SW 1271 (cell line): ENCODE measurements around the gene MIPOL1.
"Not testable (repeated sequence)": the region's sequence is repeated elsewhere in the genome, so short reads cannot be mapped to it uniquely, and the experiment has no call there.

Experiments used
- DNase-seq, 2 experiments: peaks; one replicate each; lab custom pipeline; 2025; lab: John Stamatoyannopoulos, UW

Gene MIPOL1

GRCh38 chr14:37187840-37188577 is 9.7 kb upstream of the MIPOL1 start:
- not testable (repeated sequence) for DNase-seq

GRCh38 chr14:37189733-37190132 is 8.0 kb upstream of the MIPOL1 start:
- not testable (repeated sequence) for DNase-seq

DNA sequence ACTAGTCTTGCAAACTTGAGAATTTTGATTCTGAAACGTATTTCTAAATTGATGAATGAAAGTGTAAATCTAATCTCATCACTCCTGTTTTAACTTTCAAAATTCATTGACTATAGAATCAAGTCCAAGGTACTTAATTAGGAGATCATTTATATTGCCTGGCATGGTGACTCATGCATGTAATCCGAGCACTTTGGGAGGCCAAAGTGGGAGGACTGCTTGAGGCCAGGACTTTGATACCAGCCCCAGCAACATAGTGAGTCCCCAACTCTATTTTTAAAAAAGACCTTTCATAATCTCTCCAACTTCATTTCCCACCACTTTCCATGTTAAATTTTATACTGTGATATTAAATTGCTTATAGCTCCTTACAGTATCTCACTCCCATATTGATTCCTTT is 3.0 kb upstream of the MIPOL1 start:
- DNase-seq = no peak

- DNase-seq = no peak
Measured at GRCh38 chr14:37195327-37195726, 2.4 kb upstream of the MIPOL1 start.

- DNase-seq = no peak
Measured at GRCh38 chr14:37196604-37197420, 925 bp upstream of the MIPOL1 start.

- DNase-seq = no peak
Measured at GRCh38 chr14:37198273-37198598, 499 bp downstream of the MIPOL1 start.

DNA sequence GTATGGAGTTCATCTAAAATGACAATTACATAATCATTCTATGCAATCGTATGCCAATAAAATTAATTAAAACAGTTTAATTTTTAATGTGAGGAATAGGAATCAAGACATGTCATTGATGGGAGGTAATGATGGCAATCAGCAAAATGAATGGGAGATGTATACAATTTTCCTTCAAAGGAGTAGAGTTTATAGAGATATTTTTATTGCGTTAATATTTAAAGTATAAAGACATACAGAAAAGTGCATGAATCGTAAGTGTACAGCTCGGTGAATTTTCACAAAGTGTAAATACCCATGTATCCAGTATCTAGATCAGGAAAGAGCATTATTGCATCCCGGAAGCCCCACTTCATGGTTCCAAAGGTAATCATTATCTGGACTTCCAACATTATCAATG is 1.2 kb downstream of the MIPOL1 start:
- DNase-seq = no peak

DNA sequence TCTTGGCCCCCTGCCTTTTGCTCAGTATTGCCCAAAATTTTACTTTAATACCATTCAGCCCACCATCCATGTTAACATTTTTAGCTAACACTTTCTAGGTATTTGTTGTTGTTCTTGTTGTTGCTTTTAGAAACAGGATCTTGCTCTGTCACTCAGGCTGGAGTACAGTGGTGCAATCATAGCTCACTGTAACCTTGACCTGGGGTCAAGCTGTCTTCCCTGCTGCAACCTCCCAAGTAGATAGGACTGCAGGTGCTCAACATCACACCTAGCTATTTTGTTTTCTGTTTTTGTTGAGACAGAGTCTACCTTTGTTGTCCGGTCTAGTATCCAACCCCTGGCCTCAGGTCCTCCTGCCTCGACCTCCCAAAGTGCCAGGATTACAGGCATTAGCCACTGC is 4.0 kb downstream of the MIPOL1 start:
- DNase-seq = no peak

DNA sequence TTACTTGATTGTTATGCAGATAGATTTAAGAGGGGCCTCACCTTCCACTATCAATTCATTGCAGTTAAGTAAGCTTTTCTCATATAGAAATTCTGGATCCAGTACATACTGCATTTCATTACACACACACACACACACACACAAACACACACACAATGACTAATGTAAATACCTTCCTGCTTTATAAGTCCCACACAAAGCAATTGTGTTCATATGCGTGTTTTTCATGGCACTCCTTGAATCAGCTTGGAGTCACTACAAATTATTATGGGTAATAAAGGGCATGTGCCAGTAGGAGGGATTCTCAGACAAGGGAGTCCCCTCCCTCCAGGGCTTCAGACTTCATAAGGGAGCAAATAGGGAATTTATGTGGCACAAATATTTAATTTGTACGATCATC is 4.5 kb downstream of the MIPOL1 start:
- DNase-seq = no peak

DNA sequence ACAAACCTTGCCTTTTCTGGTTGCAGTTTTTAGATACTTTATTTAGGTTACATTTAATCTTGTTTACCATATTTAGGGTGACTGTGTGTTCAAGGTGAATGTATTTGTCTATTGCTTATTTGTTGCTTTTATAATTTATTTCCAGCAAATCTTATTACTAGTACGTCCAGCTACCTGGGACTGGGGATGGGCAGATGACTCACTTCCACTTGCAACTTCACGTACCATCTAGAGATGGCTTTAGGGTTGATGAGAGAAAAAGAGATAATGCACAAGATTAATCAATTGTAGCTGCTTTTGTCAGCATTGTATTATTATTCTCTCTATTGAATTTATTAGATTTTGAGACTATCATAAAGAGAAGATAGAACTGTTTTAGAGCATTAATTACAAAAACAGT is 5.1 kb downstream of the MIPOL1 start:
- no peak for DNase-seq

DNA sequence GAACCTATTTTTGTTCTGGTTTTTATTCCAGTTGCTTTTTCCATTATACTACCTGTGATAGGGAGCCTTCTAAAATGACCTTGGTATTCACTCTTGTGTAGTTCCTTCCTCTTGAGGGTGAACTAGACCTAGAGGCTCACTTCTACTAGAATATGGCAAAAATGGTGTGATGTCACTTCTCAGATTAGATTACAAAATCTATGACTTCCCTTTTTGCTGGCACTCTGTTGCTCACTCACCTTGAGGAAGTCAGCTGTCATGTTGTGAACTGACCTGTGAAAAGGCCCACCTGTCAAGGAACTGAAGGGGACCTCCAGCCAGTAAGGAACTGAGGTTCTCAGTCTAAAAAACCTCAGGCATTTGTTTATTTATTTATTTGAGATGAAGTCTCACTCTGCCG is 5.7 kb downstream of the MIPOL1 start:
- no peak for DNase-seq

DNA sequence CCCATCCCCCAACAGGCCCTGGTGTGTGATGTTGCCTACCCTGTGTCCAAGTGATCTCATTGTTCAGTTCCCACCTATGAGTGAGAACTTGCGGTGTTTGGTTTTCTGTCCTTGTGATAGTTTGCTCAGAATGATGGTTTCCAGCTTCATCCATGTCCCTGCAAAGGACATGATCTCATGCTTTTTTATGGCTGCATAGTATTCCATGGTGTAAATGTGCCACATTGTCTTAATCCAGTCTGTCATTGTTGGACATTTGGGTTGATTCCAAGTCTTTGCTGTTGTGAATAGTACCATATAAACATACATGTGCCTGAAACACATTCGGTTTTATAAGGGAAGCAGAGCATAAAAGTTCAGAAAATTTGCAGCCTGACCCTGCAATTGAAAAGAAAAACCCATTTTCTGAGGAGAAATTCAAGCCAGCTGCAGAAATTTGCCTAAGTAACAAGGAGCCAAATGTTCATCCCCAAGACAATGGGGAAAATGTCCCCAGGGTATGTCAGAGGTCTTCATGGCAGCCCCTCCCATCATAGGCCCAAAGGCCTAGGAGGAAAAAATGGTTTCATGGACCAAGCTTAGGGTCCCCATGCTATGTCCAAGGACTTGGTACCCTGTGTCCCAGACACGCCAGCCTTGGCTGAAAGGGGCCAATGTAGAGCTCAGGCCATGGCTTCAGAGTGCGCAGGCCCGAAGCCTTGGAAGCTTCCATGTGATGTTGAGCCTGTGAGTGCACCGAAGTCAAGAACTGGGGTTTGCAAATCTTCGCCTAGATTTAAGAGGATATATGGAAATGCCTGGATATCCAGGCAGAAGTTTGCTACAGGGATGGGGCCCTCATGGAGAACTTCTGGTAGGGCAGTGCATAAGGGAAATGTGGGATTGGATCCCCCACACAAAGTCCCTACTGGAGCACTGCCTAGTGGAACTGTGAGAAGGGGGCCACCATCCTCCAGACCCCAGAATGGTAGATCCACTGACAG is 8.2 kb downstream of the MIPOL1 start:
- not testable (repeated sequence) for DNase-seq

GRCh38 chr14:37209617-37210016 is 11.9 kb downstream of the MIPOL1 start:
- not testable (repeated sequence) for DNase-seq

DNA sequence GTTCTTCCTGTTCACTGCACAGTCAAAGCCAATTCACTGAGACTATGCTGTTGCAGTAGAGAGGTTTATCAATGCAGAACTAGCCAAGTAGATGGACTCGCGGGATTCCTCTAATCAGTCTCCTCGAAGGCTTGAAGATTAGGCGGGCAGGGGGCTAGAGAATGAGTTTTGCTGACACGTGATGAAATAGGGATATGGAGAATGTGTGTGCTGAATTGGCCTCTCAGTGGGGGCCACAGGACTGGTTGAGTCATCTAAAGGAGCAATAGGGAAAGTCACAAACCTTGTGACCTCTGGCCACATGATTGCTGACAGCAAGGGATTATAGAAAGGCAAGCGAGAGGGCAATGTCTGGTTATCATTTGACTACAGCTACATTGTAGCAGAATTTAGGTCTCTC is 12.7 kb downstream of the MIPOL1 start:
- DNase-seq = no peak

GRCh38 chr14:37213016-37213415 is 15.3 kb downstream of the MIPOL1 start:
- DNase-seq = no peak

- DNase-seq = no peak
Measured at GRCh38 chr14:37215345-37215744, 17.6 kb downstream of the MIPOL1 start.

- no peak for DNase-seq
Measured at GRCh38 chr14:37221073-37221472, 23.3 kb downstream of the MIPOL1 start.

DNA sequence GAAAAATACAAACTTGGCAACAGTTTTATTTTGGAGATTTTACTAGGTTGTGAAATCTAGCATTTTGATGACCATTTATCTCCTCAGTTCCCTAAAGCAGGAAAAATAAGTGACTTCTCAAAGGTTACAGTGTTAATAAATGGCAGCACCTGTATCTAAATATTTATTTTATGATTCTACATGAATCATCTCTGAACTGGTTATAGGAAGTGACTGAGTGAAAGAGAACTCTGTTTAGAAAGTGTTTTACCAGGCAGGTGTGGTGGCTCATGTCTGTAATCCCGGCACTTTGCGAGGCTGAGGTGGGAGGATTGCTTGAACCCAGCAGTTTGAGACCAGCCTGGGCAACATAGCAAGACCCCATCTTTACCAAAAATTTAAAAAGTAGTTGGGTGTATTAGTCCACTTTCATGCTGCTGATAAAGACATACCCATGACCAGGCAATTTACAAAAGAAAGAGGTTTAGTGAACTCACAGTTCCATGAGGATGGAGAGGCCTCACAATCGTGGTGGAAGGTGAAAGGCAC is 26.3 kb downstream of the MIPOL1 start:
- no peak for DNase-seq

DNA sequence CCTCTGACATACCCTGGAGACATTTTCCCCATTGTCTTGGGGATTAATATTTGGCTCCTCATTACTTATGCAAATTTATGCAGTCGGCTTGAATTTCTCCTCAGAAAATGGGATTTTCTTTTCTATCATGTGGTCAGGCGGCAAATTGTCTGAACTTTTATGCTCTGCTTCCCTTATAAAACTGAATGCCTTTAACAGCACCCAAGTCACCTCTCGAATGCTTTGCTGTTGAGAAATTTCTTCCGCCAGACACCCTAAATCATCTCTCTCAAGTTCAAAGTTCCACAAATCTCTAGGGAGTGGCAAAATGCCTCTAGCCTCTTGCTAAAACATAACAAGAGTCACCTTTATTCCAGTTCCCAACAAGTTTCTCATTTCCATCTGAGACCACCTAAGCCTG is 27.9 kb downstream of the MIPOL1 start:
- DNase-seq = not testable (repeated sequence)

DNA sequence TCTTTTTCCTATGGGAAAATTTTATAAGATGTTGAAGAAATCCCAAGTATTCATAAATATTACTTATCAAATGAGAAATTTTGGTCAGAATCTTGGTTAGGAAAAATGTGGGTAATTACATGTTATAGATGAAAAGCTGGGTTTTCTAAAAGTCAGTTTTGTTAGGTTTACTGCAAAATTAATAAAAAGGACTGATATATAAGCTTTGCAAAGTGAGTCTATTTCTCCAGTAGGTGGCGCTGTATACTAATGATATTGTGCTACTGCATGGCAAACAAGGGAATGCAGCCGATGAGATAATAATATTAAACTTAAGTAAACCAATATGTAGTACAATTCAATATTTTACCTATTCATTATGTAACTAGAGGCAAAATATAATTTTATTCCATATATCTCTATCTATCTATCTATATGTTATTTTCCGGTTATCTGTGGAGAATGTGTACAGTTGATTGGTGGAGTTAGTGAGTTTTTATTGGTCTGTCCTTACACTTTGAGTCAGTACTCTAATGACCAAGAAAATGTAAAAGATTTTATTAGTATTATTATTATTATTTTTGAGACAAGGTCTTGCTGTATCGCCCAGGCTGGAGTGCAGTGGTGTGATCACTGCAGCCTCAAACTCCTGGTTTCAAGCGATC is 32.9 kb downstream of the MIPOL1 start:
- peak; percentile 22 to 73 for DNase-seq

GRCh38 chr14:37232907-37233481 is 35.3 kb downstream of the MIPOL1 start:
- DNase-seq = peak in 1 of 2 experiments; percentile 39
